K562 (cell line): ENCODE results near the gene TMEM120B. TPM values are rescaled to one million over a fixed set of nuclear protein-coding genes. Genes with fewer than 3 reads are reported as not detected.
A peak's percentile ranks its signal among the peaks of the same experiment; 100 is the strongest.

Source experiments
- ATAC-seq: fragments of 200-7000 bp; cut with Tn5 transposase; 3 replicates; pipeline ENCODE4 v1.9.1; 2020; ENCODE audit warnings: moderate library complexity
- BruUV-seq: library from RNA; stranded (reverse); fragments of 400-500 nt; replicated peaks from 2 replicates; lab custom pipeline; 2021; lab: Mats Ljungman, UMichigan
- CTCF ChIA-PET: fragments of 300-600 bp; formaldehyde crosslinking; extraction: SDS; loops from one replicate; lab custom pipeline; 2021; ENCODE audit warnings: low intra/inter-chr PET ratio; lab: Yijun Ruan, JAX
- POLR2A ChIA-PET: fragments of 300-600, 350-650 bp; sonication (Branson Sonifier 250); formaldehyde crosslinking; extraction: SDS; loops from one replicate; lab custom pipeline; 2021; ENCODE audit warnings: antibody characterized with exemption, inconsistent platforms; lab: Yijun Ruan, JAX
- DNase-seq, 4 experiments: peaks; one replicate each; pipeline versions ENCODE4 v3.0.0 to v3.0.0-alpha.2; 2011 to 2018; ENCODE audit warnings: low spot score in 3 of 4, mixed read lengths in 3 of 4; ENCODE audit errors: extremely low read depth in 1 of 4
- FAIRE-seq: peaks from 2 replicates; lab custom pipeline; 2011; peaks lifted over from hg19 to GRCh38; lab: Jason Lieb, UNC
- H2AFZ ChIP-seq: 2 replicates; pipeline ENCODE4 v1.6.0; 2011; ENCODE audit warnings: low read depth, low read length, control low read depth, inconsistent platforms
- H3K27ac ChIP-seq: fragments of 200-600 bp; 3 replicates; pipeline ENCODE4 v1.8.0; 2011; ENCODE audit warnings: low read depth, mild to moderate bottlenecking, control low read depth, inconsistent platforms, low read length, moderate library complexity, mixed read lengths; ENCODE audit errors: extremely low read depth
- H3K27me3 ChIP-seq, 2 experiments: fragments of 300-600 bp in 1 of 2; 2 replicates in 1 of 2; 3 replicates in 1 of 2; pipeline versions ENCODE4 v1.6.0 to v1.8.0; 2011; ENCODE audit warnings: inconsistent platforms in 2 of 2, low read length in 2 of 2, mild to moderate bottlenecking in 1 of 2, mixed read lengths in 1 of 2, moderate library complexity in 1 of 2; ENCODE audit not compliant: control insufficient read depth in 2 of 2, insufficient read depth in 2 of 2
- H3K36me3 ChIP-seq: fragments of 300-600 bp; 3 replicates; pipeline ENCODE4 v1.8.0; 2011; ENCODE audit warnings: mild to moderate bottlenecking, low read length, inconsistent platforms; ENCODE audit not compliant: control insufficient read depth, insufficient read depth
- H3K4me1 ChIP-seq, 2 experiments: fragments of 200-600 bp in 1 of 2; replicated peaks in 1 of 2; 2 replicates in 1 of 2; 3 replicates in 1 of 2; pipeline versions ENCODE4 v1.5.1 to v1.8.0; 2011; ENCODE audit warnings: inconsistent platforms in 2 of 2, low read length in 2 of 2, mild to moderate bottlenecking in 1 of 2, mixed read lengths in 1 of 2, moderate library complexity in 1 of 2; ENCODE audit not compliant: control insufficient read depth in 2 of 2, insufficient read depth in 2 of 2
- H3K4me2 ChIP-seq: 2 replicates; pipeline ENCODE4 v1.6.1; 2011; ENCODE audit warnings: low read length, control low read depth, inconsistent platforms, mixed read lengths; ENCODE audit not compliant: insufficient read depth
- H3K4me3 ChIP-seq: fragments of 200-600 bp; sonication (generic), shearing (Covaris generic); 2 replicates; pipeline ENCODE4 v1.5.1; 2016; ENCODE audit warnings: control low read depth, inconsistent platforms
- H3K79me2 ChIP-seq: fragments of 200-600 bp; 3 replicates; pipeline ENCODE4 v1.8.0; 2011; ENCODE audit warnings: low read length, inconsistent platforms; ENCODE audit not compliant: control insufficient read depth, insufficient read depth
- H3K9ac ChIP-seq, 2 experiments: 2 replicates each; pipeline versions ENCODE4 v1.6.0 to v1.6.1; 2011; ENCODE audit warnings: low read depth in 2 of 2, low read length in 2 of 2, control low read depth in 1 of 2, inconsistent platforms in 1 of 2, mild to moderate bottlenecking in 1 of 2, mixed read lengths in 1 of 2; ENCODE audit not compliant: insufficient read depth in 1 of 2
- H3K9me1 ChIP-seq: one replicate; pipeline ENCODE4 v1.6.0; 2011; ENCODE audit warnings: inconsistent platforms, mild to moderate bottlenecking, low read length, moderate library complexity; ENCODE audit not compliant: control insufficient read depth, insufficient read depth
- H3K9me3 ChIP-seq: replicated peaks from 2 replicates; pipeline ENCODE4 v1.5.1; 2011; ENCODE audit warnings: low read depth, low read length, inconsistent platforms; ENCODE audit not compliant: control insufficient read depth, insufficient read depth
- H4K20me1 ChIP-seq: replicated peaks from 2 replicates; pipeline ENCODE4 v1.6.1; 2011; ENCODE audit warnings: low read length, inconsistent platforms, mixed read lengths; ENCODE audit not compliant: control insufficient read depth, insufficient read depth
- ATF1 ChIP-seq, 2 experiments: fragments of 450-650 bp in 1 of 2; IDR thresholded peaks; 2 replicates each; pipeline ENCODE4 v1.6.1; 2016; ENCODE audit warnings: missing compliant biosample characterization in 1 of 2, missing genetic modification characterization in 1 of 2
- ATF7 ChIP-seq: fragments of 450-650 bp; IDR thresholded peaks from 2 replicates; pipeline ENCODE4 v1.7.1; 2014; ENCODE audit warnings: mild to moderate bottlenecking, moderate library complexity
- BCOR ChIP-seq: fragments of 450-650 bp; IDR thresholded peaks from 2 replicates; pipeline ENCODE4 v1.6.1; 2016
- E2F6 ChIP-seq, 2 experiments: IDR thresholded peaks; 2 replicates each; pipeline ENCODE4 v1.6.1; 2011; ENCODE audit warnings: borderline replicate concordance in 1 of 2, control low read depth in 1 of 2, low read depth in 1 of 2, low read length in 1 of 2, mild to moderate bottlenecking in 1 of 2, mixed read lengths in 1 of 2, moderate library complexity in 1 of 2; ENCODE audit not compliant: insufficient read depth in 1 of 2, insufficient read length in 1 of 2, poor library complexity in 1 of 2, severe bottlenecking in 1 of 2; ENCODE audit errors: extremely low read depth in 1 of 2
- HCFC1 ChIP-seq: IDR thresholded peaks from 2 replicates; pipeline ENCODE4 v1.6.1; 2012; ENCODE audit warnings: low read depth, low read length, improper control_type of control experiment
- POLR2G ChIP-seq: fragments of 200-400 bp; formaldehyde crosslinking; IDR thresholded peaks from 2 replicates; pipeline ENCODE4 v1.6.1; 2017; ENCODE audit warnings: low read depth, mild to moderate bottlenecking, antibody characterized with exemption, low read length, moderate library complexity
- ZNF589 ChIP-seq: fragments of 200-800 bp; sonication (Bioruptor generic); IDR thresholded peaks from 2 replicates; pipeline ENCODE4 v1.6.1; 2016; ENCODE audit warnings: low read depth, missing genetic modification characterization, missing compliant biosample characterization
- WGBS: fragments of 100-300 bp; shearing (Covaris generic); methylation state at CpG from one replicate; pipeline ENCODE4 v1.1.6; 2016; ENCODE audit warnings: low coverage, mixed read lengths; ENCODE audit not compliant: insufficient coverage; ENCODE audit errors: missing lambda C conversion rate; 5-methylcytosine and 5-hydroxymethylcytosine counted together
- in situ Hi-C: fragments of 300-500 bp; cut with MboI; formaldehyde crosslinking; loops from 4 replicates; pipeline ENCODE4 v1.15.0; 2018; ENCODE audit warnings: inconsistent platforms, mixed read lengths
- intact Hi-C: fragments of 100-400 bp; cut with micrococcal nuclease; formaldehyde crosslinking; loops from 2 replicates; pipeline ENCODE4 v1.14.2; 2022
- polyA plus RNA-seq, 8 experiments: library from polyadenylated mRNA; depleted of rRNA in 4 of 8; stranded (reverse) in 5 of 8; unstranded in 3 of 8; fragments of >200 nt; fragmentation: Nextera tagmentation in 2 of 8; fragmentation: Illumina TruSeq in 1 of 8; extraction: Ambion mirVana in 2 of 8; extraction: Trizol in 1 of 8; gene quantifications; 2 replicates each; pipeline versions ENCODE4 v1.2.1 to v1.2.3, GENCODE V29; 2011 to 2014; ENCODE audit warnings: inconsistent platforms in 1 of 8, missing spikeins in 1 of 8
- total RNA-seq, 7 experiments: library from RNA; depleted of rRNA in 6 of 7; stranded (reverse); fragments of >200 nt in 6 of 7; fragmentation: Illumina TruSeq in 2 of 7; extraction: Trizol in 2 of 7; gene quantifications; 2 replicates each; pipeline versions ENCODE4 v1.2.1 to v1.2.3, GENCODE V29; 2011 to 2021; ENCODE audit warnings: low replicate concordance in 1 of 7
- TF ChIP-seq, protein P1 (sequence below), 2 experiments: fragments of 450-650 bp; formaldehyde crosslinking in 1 of 2; IDR thresholded peaks; 2 replicates each; pipeline versions ENCODE4 v1.4.0 to v1.6.1; 2014 to 2020; ENCODE audit warnings: mild to moderate bottlenecking in 2 of 2, borderline replicate concordance in 1 of 2, low read depth in 1 of 2

Gene TMEM120B
- total and polyA plus RNA-seq, 9 of the 15 experiments (the other 6 are each of a cell fraction or from before 2014, with no cell fraction given): 1.7 to 18.6 (median 7.4) TPM

DNA sequence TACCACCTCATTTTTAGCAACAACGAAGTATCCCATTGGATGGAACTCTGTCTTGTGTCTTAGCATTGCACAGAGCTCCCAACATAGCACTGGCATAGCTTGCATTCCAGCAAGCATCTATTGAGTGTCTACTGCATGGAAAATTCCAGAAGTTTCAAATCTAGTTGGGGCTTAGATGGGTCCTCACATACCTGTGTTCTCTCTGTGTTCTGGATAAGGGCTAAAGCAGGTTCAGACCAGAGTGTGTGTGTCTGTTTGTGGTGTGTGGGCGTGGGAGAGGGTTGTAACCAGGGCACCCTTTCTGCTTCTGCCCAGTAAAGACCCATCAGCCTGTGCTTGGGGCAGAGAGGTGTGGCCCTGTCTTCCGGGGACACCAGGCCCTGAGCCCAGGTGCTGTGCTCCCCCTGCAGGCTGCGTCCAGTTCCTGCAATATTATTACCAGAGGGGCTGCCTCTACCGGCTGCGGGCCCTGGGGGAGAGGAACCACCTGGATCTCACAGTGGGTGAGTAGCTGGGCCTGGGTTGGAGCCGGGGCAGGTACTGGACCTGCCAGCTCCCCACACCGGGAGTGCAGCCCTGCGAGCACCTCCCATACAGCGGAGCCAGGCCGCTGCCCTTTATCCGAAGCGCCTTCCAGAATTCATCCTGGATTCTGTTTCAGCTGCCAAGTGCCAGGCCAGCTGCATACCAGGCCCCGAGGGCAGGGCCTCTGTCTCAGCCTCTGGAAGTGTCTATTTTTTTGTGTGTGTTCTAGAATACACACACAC is 60.6 kb downstream of the TMEM120B start:
- no peaks in the 10 kb centered on the region for H3K9me3 ChIP-seq
- no peaks in the 10 kb centered on the region for H4K20me1 ChIP-seq
- no TSS peak for BruUV-seq
- no peaks in the 10 kb centered on the region for H3K79me2 ChIP-seq
- 49% methylated on average over 13 of the region's 14 CpGs for WGBS
- ChIA-PET POLR2A (interaction anchor here (0.5 kb wide), 2 partner anchors 318 to 1709 kb away, joined by 3 read pairs; no protein-coding TSS in a partner anchor), CTCF (interaction anchor here (0.5 to 5.1 kb wide), 5 partner anchors 73 to 1239 kb away, joined by 3 to 82 read pairs (median 4); a partner anchor contains a TSS)
- H3K4me2 ChIP-seq: no peak overlapping the region
- FAIRE-seq (peak; percentile 91), ATAC-seq (peak; percentile 88), DNase-seq (peak; percentile 83 to 87 (median 86))
- no peak overlapping the region for H3K4me3 ChIP-seq
- no peak overlapping the region for H3K9ac ChIP-seq
- peaks cover 14 to 51% of the 10 kb centered on the region in 2 experiments; a peak in 4 of 5 replicates for H3K4me1 ChIP-seq
- no peak overlapping the region; the same call in 1 of the 2 replicates for H2AFZ ChIP-seq
- no peak overlapping the region for H3K27ac ChIP-seq
- peaks cover 23% of the 10 kb centered on the region; the same call in 2 of the 3 replicates for H3K36me3 ChIP-seq
- intact Hi-C loops (loop anchor here (1.0 kb wide), 1 partner anchor 76 kb away; no protein-coding TSS in a partner anchor), in situ Hi-C loops (no loop called here)
- no peaks in the 10 kb centered on the region for H3K9me1 ChIP-seq
- H3K27me3 ChIP-seq: no peaks in the 10 kb centered on the region
- TF ChIP-seq ZNF589: no peak
- TF ChIP-seq E2F6 (IDR thresholded peaks at IDR 0.05; ENCODE audit: borderline replicate concordance in 1 of 2, extremely low read depth in 1 of 2, insufficient read depth in 1 of 2, insufficient read length in 1 of 2, low read depth in 1 of 2, low read length in 1 of 2, poor library complexity in 1 of 2, severe bottlenecking in 1 of 2): no peak
- TF ChIP-seq HCFC1: 0 out of 2 replicates have a peak, but pooled peaks have one; percentile 18
- TF ChIP-seq POLR2G: 0 out of 2 replicates have a peak, but pooled peaks have one; percentile 37
- TF ChIP-seq ATF7: 0 out of 2 replicates have a peak, but pooled peaks have one; percentile 32
- TF ChIP-seq BCOR: no peak
- TF ChIP-seq ATF1 (CRISPR knock-in tag; IDR thresholded peaks at IDR 0.05): no peak
- TF ChIP-seq ATF1 (tag; IDR thresholded peaks at IDR 0.05): no peak
- TF ChIP-seq, protein P1, sequence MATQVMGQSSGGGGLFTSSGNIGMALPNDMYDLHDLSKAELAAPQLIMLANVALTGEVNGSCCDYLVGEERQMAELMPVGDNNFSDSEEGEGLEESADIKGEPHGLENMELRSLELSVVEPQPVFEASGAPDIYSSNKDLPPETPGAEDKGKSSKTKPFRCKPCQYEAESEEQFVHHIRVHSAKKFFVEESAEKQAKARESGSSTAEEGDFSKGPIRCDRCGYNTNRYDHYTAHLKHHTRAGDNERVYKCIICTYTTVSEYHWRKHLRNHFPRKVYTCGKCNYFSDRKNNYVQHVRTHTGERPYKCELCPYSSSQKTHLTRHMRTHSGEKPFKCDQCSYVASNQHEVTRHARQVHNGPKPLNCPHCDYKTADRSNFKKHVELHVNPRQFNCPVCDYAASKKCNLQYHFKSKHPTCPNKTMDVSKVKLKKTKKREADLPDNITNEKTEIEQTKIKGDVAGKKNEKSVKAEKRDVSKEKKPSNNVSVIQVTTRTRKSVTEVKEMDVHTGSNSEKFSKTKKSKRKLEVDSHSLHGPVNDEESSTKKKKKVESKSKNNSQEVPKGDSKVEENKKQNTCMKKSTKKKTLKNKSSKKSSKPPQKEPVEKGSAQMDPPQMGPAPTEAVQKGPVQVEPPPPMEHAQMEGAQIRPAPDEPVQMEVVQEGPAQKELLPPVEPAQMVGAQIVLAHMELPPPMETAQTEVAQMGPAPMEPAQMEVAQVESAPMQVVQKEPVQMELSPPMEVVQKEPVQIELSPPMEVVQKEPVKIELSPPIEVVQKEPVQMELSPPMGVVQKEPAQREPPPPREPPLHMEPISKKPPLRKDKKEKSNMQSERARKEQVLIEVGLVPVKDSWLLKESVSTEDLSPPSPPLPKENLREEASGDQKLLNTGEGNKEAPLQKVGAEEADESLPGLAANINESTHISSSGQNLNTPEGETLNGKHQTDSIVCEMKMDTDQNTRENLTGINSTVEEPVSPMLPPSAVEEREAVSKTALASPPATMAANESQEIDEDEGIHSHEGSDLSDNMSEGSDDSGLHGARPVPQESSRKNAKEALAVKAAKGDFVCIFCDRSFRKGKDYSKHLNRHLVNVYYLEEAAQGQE (IDR thresholded peaks at IDR 0.05; ENCODE audit: borderline replicate concordance): peak; percentile 93
- TF ChIP-seq, protein P1 (CRISPR knock-in tag; IDR thresholded peaks at IDR 0.05; ENCODE audit: low read depth): no peak
